ENCODE measurements around the gene SHISA9. TPM values are rescaled to one million over a fixed set of nuclear protein-coding genes. Genes with fewer than 3 reads are reported as not detected.

Gene SHISA9
- total RNA-seq, 1 experiment from 2014 or later = not detected

DNA sequence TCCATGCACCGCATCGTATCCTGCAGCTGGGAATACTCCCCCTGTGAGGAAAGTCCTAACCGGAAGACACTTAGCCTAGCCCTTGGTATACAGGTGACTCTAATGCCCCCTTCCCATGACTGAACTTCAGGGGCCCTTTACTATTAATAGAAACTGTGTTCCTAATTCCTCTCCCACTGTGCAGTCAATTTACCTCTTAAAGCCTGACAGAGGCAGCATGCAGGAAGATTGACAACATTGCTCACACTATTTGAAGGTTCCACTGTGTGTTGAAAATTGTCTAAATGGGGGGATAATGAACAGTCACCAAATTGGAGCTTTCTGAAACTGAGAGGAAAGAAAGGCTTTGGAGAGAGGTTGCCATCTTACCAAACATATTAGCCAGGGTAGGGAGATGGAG is 222.6 kb downstream of the SHISA9 start:
- Histone ChIP-seq H3K9me2 (replicated peaks; ENCODE audit: low read length) (no peaks in the 10 kb centered on the region), H4K20me1 (ENCODE audit: low read length) (no peaks in the 10 kb centered on the region), H3K4me1 (ENCODE audit: insufficient read depth, low read length) (no peaks in the 10 kb centered on the region), H3K4me2 (ENCODE audit: low read length) (no peak overlapping the region), H3K79me2 (ENCODE audit: low read length) (no peaks in the 10 kb centered on the region), H3K36me3 (ENCODE audit: low read depth, low read length) (no peaks in the 10 kb centered on the region), H2AFZ (ENCODE audit: low read length) (no peak overlapping the region), H3K4me3 (ENCODE audit: low read length) (no peak overlapping the region), H3K9me3 (ENCODE audit: low read length) (no peaks in the 10 kb centered on the region), H3K27ac (ENCODE audit: low read length) (no peak overlapping the region), H3K27me3 (ENCODE audit: low read length) (no peaks in the 10 kb centered on the region), H3K9ac (ENCODE audit: low read length) (no peak overlapping the region), H3F3A (ENCODE audit: low read length, unreplicated experiment) (no peaks in the 10 kb centered on the region)
- ChIA-PET CTCF (no interaction called here), POLR2A (ENCODE audit: unreplicated experiment) (no interaction called here)
- DNase-seq = no peak
- BruUV-seq (replicated peaks) = no TSS peak
- TF ChIP-seq, protein P1, sequence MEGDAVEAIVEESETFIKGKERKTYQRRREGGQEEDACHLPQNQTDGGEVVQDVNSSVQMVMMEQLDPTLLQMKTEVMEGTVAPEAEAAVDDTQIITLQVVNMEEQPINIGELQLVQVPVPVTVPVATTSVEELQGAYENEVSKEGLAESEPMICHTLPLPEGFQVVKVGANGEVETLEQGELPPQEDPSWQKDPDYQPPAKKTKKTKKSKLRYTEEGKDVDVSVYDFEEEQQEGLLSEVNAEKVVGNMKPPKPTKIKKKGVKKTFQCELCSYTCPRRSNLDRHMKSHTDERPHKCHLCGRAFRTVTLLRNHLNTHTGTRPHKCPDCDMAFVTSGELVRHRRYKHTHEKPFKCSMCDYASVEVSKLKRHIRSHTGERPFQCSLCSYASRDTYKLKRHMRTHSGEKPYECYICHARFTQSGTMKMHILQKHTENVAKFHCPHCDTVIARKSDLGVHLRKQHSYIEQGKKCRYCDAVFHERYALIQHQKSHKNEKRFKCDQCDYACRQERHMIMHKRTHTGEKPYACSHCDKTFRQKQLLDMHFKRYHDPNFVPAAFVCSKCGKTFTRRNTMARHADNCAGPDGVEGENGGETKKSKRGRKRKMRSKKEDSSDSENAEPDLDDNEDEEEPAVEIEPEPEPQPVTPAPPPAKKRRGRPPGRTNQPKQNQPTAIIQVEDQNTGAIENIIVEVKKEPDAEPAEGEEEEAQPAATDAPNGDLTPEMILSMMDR (conservative IDR thresholded peaks at IDR 0.05; ENCODE audit: low read depth, low read length) = no peak
- TF ChIP-seq EZH2phosphoT487 (IDR thresholded peaks at IDR 0.05; ENCODE audit: borderline replicate concordance, low read length) (no peak), EZH2 (IDR thresholded peaks at IDR 0.05; ENCODE audit: low read length, unreplicated experiment) (no peak)
- no peak for ATAC-seq
- intact Hi-C loops (cut with micrococcal nuclease) = no loop called here

DNA sequence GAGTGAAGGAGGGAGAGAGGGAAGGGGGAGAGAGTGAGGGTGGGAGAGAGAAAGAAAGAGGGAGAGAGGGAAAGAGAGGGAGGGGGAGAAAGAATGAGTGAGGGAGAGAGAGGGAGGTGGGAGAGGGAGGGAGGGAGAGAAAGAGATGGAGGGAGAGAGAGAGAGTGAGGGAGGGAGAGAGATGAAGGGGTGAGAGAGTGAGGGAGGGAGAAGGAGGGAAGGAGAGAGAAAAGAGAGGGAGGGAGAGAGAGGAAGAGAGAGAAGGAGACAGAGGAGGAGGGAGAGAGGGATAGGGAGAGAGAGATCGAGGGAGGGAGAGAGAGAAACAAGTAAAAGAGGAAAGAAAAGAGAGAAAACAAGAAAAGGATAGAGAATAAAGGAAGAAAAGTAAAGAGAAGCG is 225.7 kb downstream of the SHISA9 start:
- no peak overlapping the region for H3K4me2 ChIP-seq (ENCODE audit: low read length)
- no peaks in the 10 kb centered on the region for H3K79me2 ChIP-seq (ENCODE audit: low read length)
- ATAC-seq = no peak
- no peak overlapping the region for H3K9ac ChIP-seq (ENCODE audit: low read length)
- ChIA-PET POLR2A (ENCODE audit: unreplicated experiment) (no interaction called here), CTCF (no interaction called here)
- H3F3A ChIP-seq (ENCODE audit: low read length, unreplicated experiment) = no peaks in the 10 kb centered on the region
- intact Hi-C loops (cut with micrococcal nuclease) = no loop called here
- no peaks in the 10 kb centered on the region for H3K9me2 ChIP-seq (replicated peaks; ENCODE audit: low read length)
- TF ChIP-seq EZH2 (IDR thresholded peaks at IDR 0.05; ENCODE audit: low read length, unreplicated experiment) = no peak
- no peak for TF ChIP-seq EZH2phosphoT487 (IDR thresholded peaks at IDR 0.05; ENCODE audit: borderline replicate concordance, low read length)
- TF ChIP-seq, protein P1 (conservative IDR thresholded peaks at IDR 0.05; ENCODE audit: low read depth, low read length) = no peak
- no peak for DNase-seq
- no peak overlapping the region for H3K27ac ChIP-seq (ENCODE audit: low read length)
- no peaks in the 10 kb centered on the region for H3K9me3 ChIP-seq (ENCODE audit: low read length)
- BruUV-seq (replicated peaks) = no TSS peak
- H2AFZ ChIP-seq (ENCODE audit: low read length) = no peak overlapping the region
- no peaks in the 10 kb centered on the region for H3K4me1 ChIP-seq (ENCODE audit: insufficient read depth, low read length)
- H3K27me3 ChIP-seq (ENCODE audit: low read length) = no peaks in the 10 kb centered on the region
- no peaks in the 10 kb centered on the region for H4K20me1 ChIP-seq (ENCODE audit: low read length)
- H3K4me3 ChIP-seq (ENCODE audit: low read length) = no peak overlapping the region
- no peaks in the 10 kb centered on the region for H3K36me3 ChIP-seq (ENCODE audit: low read depth, low read length)

DNA sequence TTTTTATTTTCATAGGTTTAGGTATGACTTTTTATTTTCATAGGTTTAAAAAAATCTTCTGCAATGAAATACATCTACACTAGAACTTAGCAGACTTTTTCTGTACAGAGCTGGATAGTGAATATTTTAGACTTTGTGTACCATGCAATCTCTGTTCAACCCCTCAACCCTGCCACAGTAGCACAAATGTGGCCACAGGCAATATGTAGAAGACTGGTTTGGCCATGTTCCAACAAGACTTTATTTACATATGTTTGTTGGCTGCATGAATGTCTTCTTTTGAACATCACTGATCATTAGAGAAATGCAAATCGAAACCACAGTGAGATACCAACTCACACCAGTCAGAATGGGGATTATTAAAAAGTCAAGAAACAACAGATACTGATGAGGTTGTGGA is 229.2 kb downstream of the SHISA9 start:
- DNase-seq (no peak), ATAC-seq (no peak)
- Histone ChIP-seq H3K4me1 (ENCODE audit: insufficient read depth, low read length) (no peaks in the 10 kb centered on the region), H3K4me3 (ENCODE audit: low read length) (no peak overlapping the region), H3K27me3 (ENCODE audit: low read length) (no peaks in the 10 kb centered on the region), H3K36me3 (ENCODE audit: low read depth, low read length) (no peaks in the 10 kb centered on the region), H3K79me2 (ENCODE audit: low read length) (no peaks in the 10 kb centered on the region), H3K9me3 (ENCODE audit: low read length) (no peaks in the 10 kb centered on the region), H3K4me2 (ENCODE audit: low read length) (no peak overlapping the region), H3K27ac (ENCODE audit: low read length) (no peak overlapping the region), H2AFZ (ENCODE audit: low read length) (no peak overlapping the region), H3K9me2 (replicated peaks; ENCODE audit: low read length) (no peaks in the 10 kb centered on the region), H4K20me1 (ENCODE audit: low read length) (no peaks in the 10 kb centered on the region), H3F3A (ENCODE audit: low read length, unreplicated experiment) (no peaks in the 10 kb centered on the region), H3K9ac (ENCODE audit: low read length) (no peak overlapping the region)
- CTCF ChIA-PET = no interaction called here
- no TSS peak for BruUV-seq (replicated peaks)
- POLR2A ChIA-PET (ENCODE audit: unreplicated experiment) = no interaction called here
- intact Hi-C loops (cut with micrococcal nuclease) = no loop called here
- TF ChIP-seq, protein P1 (conservative IDR thresholded peaks at IDR 0.05; ENCODE audit: low read depth, low read length) = no peak
- TF ChIP-seq EZH2phosphoT487 (IDR thresholded peaks at IDR 0.05; ENCODE audit: borderline replicate concordance, low read length) (no peak), EZH2 (IDR thresholded peaks at IDR 0.05; ENCODE audit: low read length, unreplicated experiment) (no peak)
